Panc1 (cell line): Measurements from ENCODE around the gene GNPTG. TPM values are rescaled to one million over a fixed set of nuclear protein-coding genes. Genes with fewer than 3 reads are reported as not detected.
A peak's percentile ranks its signal among the peaks of the same experiment; 100 is the strongest.

Source experiments
- ATAC-seq: fragments of 200-7000 bp; cut with Tn5 transposase; 2 replicates; pipeline ENCODE4 v1.9.1; 2020; ENCODE audit warnings: mild to moderate bottlenecking, moderate library complexity
- BruUV-seq: library from RNA; stranded (reverse); fragments of 400-500 nt; replicated peaks from 2 replicates; lab custom pipeline; 2021; lab: Mats Ljungman, UMichigan
- CTCF ChIA-PET: fragments of 300-600 bp; sonication (Branson Sonifier 250); formaldehyde crosslinking; loops from one replicate; lab custom pipeline; 2022; ENCODE audit warnings: antibody characterized with exemption; lab: Charles Lee
- POLR2A ChIA-PET: fragments of 300-600 bp; sonication (Branson Sonifier 250); formaldehyde crosslinking; loops from one replicate; lab custom pipeline; 2022; ENCODE audit warnings: antibody characterized with exemption; lab: Charles Lee
- DNase-seq: peaks from one replicate; pipeline ENCODE4 v3.0.0-alpha.2; 2010; ENCODE audit warnings: low read depth, low spot score
- H3K27ac ChIP-seq: 2 replicates; pipeline ENCODE4 v1.5.1; 2011; ENCODE audit warnings: mild to moderate bottlenecking, low read length, inconsistent platforms
- H3K27me3 ChIP-seq: fragments of 200-500 bp; sonication (Bioruptor generic); 2 replicates; pipeline ENCODE4 v1.6.0; 2014; ENCODE audit warnings: low read length, inconsistent platforms; ENCODE audit not compliant: control insufficient read depth, insufficient read depth
- H3K36me3 ChIP-seq: fragments of 200-500 bp; sonication (Bioruptor generic); 2 replicates; pipeline ENCODE4 v1.5.1; 2014; ENCODE audit warnings: inconsistent platforms, mild to moderate bottlenecking, low read length, moderate library complexity; ENCODE audit not compliant: control insufficient read depth, insufficient read depth
- H3K4me1 ChIP-seq: 2 replicates; pipeline ENCODE4 v1.5.1; 2011; ENCODE audit warnings: inconsistent platforms, mild to moderate bottlenecking, low read length, moderate library complexity; ENCODE audit not compliant: control insufficient read depth, insufficient read depth
- H3K4me3 ChIP-seq, 2 experiments: 2 replicates each; pipeline ENCODE4 v1.5.1; 2011 to 2012; ENCODE audit warnings: low read depth in 2 of 2, low read length in 2 of 2, mild to moderate bottlenecking in 2 of 2, inconsistent platforms in 1 of 2, moderate library complexity in 1 of 2
- H3K9me3 ChIP-seq: fragments of 200-500 bp; sonication (Bioruptor generic); 2 replicates; pipeline ENCODE4 v1.5.1; 2014; ENCODE audit warnings: low read depth, mild to moderate bottlenecking, inconsistent platforms, low read length, moderate library complexity; ENCODE audit not compliant: control insufficient read depth, insufficient read depth
- CTCF ChIP-seq: fragments of 450-650 bp; IDR thresholded peaks from 2 replicates; pipeline ENCODE4 v1.5.1; 2017; ENCODE audit warnings: mild to moderate bottlenecking
- POLR2AphosphoS5 ChIP-seq: IDR thresholded peaks from 2 replicates; pipeline ENCODE4 v1.6.1; 2012; ENCODE audit warnings: mild to moderate bottlenecking, low read depth, low read length, moderate library complexity
- REST ChIP-seq, 2 experiments: IDR thresholded peaks; 2 replicates each; pipeline ENCODE4 v1.6.1; 2011 to 2012; ENCODE audit warnings: low read depth in 2 of 2, control low read depth in 1 of 2, low read length in 1 of 2, mild to moderate bottlenecking in 1 of 2, moderate library complexity in 1 of 2; ENCODE audit not compliant: insufficient read depth in 1 of 2
- SIN3A ChIP-seq: IDR thresholded peaks from 2 replicates; pipeline ENCODE4 v1.6.1; 2012; ENCODE audit warnings: low read depth, mild to moderate bottlenecking, low read length, moderate library complexity, borderline replicate concordance; ENCODE audit not compliant: insufficient read depth
- TCF7L2 ChIP-seq: IDR thresholded peaks from 2 replicates; pipeline ENCODE4 v1.6.1; 2011; ENCODE audit warnings: mild to moderate bottlenecking, low read depth, low read length, inconsistent platforms
- in situ Hi-C: cut with HindIII; loops from 2 replicates; pipeline ENCODE4 v1.10.0; 2016; ENCODE audit warnings: low sequenced_read_pairs, low pct_unique_long_range_greater_than_20kb
- intact Hi-C: fragments of 100-400 bp; cut with micrococcal nuclease; formaldehyde crosslinking; loops from one replicate; pipeline ENCODE4 v1.10.0; 2022; ENCODE audit not compliant: unreplicated experiment
- total RNA-seq: library from RNA; stranded (reverse); gene quantifications from one replicate; pipeline ENCODE4 v1.2.1, GENCODE V29; 2021; ENCODE audit not compliant: unreplicated experiment

The GNPTG gene
- total RNA-seq, 1 experiment from 2014 or later, result 62.5 TPM

GRCh38 chr16:1349951-1350350, 1.8 kb upstream of the GNPTG start:
- intact Hi-C loops (no loop called here), in situ Hi-C loops (no loop called here)
- Histone ChIP-seq H3K27ac (no peak overlapping the region), H3K27me3 (no peaks in the 10 kb centered on the region), H3K9me3 (no peaks in the 10 kb centered on the region), H3K36me3 (peaks cover 8% of the 10 kb centered on the region; the same call in 1 of the 2 replicates), H3K4me1 (peaks cover 10% of the 10 kb centered on the region), H3K4me3 (peak overlapping the region in 1 of 2 experiments; percentile 8; a peak in 1 of 4 replicates)
- ChIA-PET POLR2A (no interaction called here), CTCF (no interaction called here)
- no peak for TF ChIP-seq TCF7L2
- no peak for TF ChIP-seq CTCF
- no peak for DNase-seq
- BruUV-seq, result no TSS peak
- ATAC-seq, result no peak

- intact Hi-C loops (no loop called here), in situ Hi-C loops (no loop called here)
- Histone ChIP-seq H3K4me1 (peaks cover 11% of the 10 kb centered on the region), H3K36me3 (peaks cover 8% of the 10 kb centered on the region; the same call in 1 of the 2 replicates), H3K27me3 (no peaks in the 10 kb centered on the region), H3K27ac (peak overlapping the region; percentile 78), H3K9me3 (no peaks in the 10 kb centered on the region), H3K4me3 (peak overlapping the region; percentile 86 to 94)
- no peak for ATAC-seq
- TF ChIP-seq SIN3A, result no peak
- TF ChIP-seq TCF7L2, result no peak
- no peak for TF ChIP-seq REST (IDR thresholded peaks at IDR 0.05; ENCODE audit: insufficient read depth in 1 of 2, low read depth in 2 of 2, low read length in 1 of 2)
- TF ChIP-seq CTCF, result no peak
- no peak for TF ChIP-seq POLR2AphosphoS5
- ChIA-PET CTCF (no interaction called here), POLR2A (no interaction called here)
- DNase-seq, result no peak
- BruUV-seq, result no TSS peak
Measured at GRCh38 chr16:1350691-1351090, 1.0 kb upstream of the GNPTG start.
